Mesothelial cell of epicardium (in vitro differentiated cells): ENCODE results near the gene TRUB1. TPM values are rescaled to one million over a fixed set of nuclear protein-coding genes. Genes with fewer than 3 reads are reported as not detected.
A peak's percentile ranks its signal among the peaks of the same experiment; 100 is the strongest.

Source experiments
- DNase-seq, 2 experiments: peaks; one replicate each; pipeline ENCODE4 v3.0.0; 2021; ENCODE audit warnings: low spot score in 2 of 2; ENCODE audit not compliant: unreplicated experiment in 2 of 2
- H3K27ac Mint-ChIP-seq: 2 replicates; pipeline ENCODE4 v1.8.0; 2021; ENCODE audit warnings: mixed read lengths
- H3K27me3 Mint-ChIP-seq: 2 replicates; pipeline ENCODE4 v1.8.0; 2021; ENCODE audit warnings: low read depth, mixed read lengths
- H3K36me3 Mint-ChIP-seq: 2 replicates; pipeline ENCODE4 v1.8.0; 2021; ENCODE audit warnings: mixed read lengths
- H3K4me1 Mint-ChIP-seq: 2 replicates; pipeline ENCODE4 v1.8.0; 2021; ENCODE audit warnings: mixed read lengths
- H3K4me3 Mint-ChIP-seq: 2 replicates; pipeline ENCODE4 v1.8.0; 2021; ENCODE audit warnings: mild to moderate bottlenecking, moderate library complexity, mixed read lengths
- H3K9me3 Mint-ChIP-seq: 2 replicates; pipeline ENCODE4 v1.8.0; 2021; ENCODE audit warnings: mixed read lengths
- total RNA-seq: library from RNA; stranded (reverse); gene quantifications from 3 replicates; pipeline ENCODE4 v1.2.1, GENCODE V29; 2021
- TF ChIP-seq, protein P1 (sequence below): fragments of 200-600 bp; sonication (generic); IDR thresholded peaks from one replicate; pipeline ENCODE4 v1.5.0; 2021; ENCODE audit warnings: antibody characterized with exemption; ENCODE audit not compliant: unreplicated experiment

Gene TRUB1
- total RNA-seq, 1 donor from 2014 or later: 23.6 TPM

DNA sequence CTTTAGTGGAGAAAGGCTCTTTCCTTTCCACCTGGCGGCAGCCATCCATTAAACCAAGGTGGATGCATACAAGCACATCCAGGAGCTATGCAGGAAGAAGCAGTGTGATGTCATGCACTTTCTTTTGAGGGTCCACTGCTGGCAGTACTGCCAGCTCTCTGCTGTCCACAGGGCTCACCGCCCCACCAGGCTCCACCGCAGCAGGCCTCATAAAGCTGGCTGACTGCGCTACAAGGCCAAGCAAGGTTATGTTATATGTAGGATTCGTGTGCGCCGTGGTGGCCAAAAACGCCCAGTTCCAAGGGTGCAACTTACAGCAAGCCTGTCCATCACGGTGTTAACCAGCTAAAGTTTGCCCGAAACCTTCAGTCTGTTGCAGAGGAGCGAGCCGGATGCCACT lies 37.3 kb upstream of the TRUB1 start:
- H3K4me1 Mint-ChIP-seq: peaks cover 30% of the 10 kb centered on the region
- DNase-seq: no peak
- TF ChIP-seq, protein P1, sequence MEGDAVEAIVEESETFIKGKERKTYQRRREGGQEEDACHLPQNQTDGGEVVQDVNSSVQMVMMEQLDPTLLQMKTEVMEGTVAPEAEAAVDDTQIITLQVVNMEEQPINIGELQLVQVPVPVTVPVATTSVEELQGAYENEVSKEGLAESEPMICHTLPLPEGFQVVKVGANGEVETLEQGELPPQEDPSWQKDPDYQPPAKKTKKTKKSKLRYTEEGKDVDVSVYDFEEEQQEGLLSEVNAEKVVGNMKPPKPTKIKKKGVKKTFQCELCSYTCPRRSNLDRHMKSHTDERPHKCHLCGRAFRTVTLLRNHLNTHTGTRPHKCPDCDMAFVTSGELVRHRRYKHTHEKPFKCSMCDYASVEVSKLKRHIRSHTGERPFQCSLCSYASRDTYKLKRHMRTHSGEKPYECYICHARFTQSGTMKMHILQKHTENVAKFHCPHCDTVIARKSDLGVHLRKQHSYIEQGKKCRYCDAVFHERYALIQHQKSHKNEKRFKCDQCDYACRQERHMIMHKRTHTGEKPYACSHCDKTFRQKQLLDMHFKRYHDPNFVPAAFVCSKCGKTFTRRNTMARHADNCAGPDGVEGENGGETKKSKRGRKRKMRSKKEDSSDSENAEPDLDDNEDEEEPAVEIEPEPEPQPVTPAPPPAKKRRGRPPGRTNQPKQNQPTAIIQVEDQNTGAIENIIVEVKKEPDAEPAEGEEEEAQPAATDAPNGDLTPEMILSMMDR: no peak
- no peaks in the 10 kb centered on the region for H3K36me3 Mint-ChIP-seq
- H3K9me3 Mint-ChIP-seq: no peaks in the 10 kb centered on the region
- no peaks in the 10 kb centered on the region for H3K27me3 Mint-ChIP-seq
- H3K4me3 Mint-ChIP-seq: no peak overlapping the region
- H3K27ac Mint-ChIP-seq: no peak overlapping the region

GRCh38 chr10:114902151-114902550 lies 35.8 kb upstream of the TRUB1 start:
- no peaks in the 10 kb centered on the region for H3K36me3 Mint-ChIP-seq
- H3K27me3 Mint-ChIP-seq: no peaks in the 10 kb centered on the region
- no peak overlapping the region for H3K4me3 Mint-ChIP-seq
- H3K4me1 Mint-ChIP-seq: peaks cover 42% of the 10 kb centered on the region
- no peaks in the 10 kb centered on the region for H3K9me3 Mint-ChIP-seq
- no peak for DNase-seq
- TF ChIP-seq, protein P1: no peak
- peak overlapping the region; percentile 84 for H3K27ac Mint-ChIP-seq

DNA sequence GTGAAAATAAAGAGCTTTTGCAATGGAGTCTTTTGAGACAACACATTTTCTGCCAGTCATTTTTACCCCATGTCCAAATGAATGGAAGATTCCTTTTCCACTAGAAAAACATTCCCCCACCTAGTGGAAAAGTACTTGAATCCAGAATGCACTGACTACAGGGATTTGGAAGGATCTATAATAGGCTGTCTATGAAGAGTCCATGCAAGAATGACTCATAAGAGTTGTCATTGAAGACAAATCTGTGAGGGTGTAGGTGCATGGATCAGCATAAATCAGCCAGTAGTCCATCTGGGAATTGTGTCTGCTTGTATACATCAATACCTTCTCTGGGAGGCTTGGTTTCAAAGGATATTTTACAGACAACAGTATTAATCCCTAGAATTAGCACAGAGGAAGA lies 32.5 kb upstream of the TRUB1 start:
- TF ChIP-seq, protein P1: no peak
- Mint-ChIP-seq H3K4me3 (no peak overlapping the region), H3K27ac (peak overlapping the region; percentile 61), H3K4me1 (peaks cover 52% of the 10 kb centered on the region), H3K36me3 (no peaks in the 10 kb centered on the region), H3K9me3 (peaks cover 4% of the 10 kb centered on the region), H3K27me3 (no peaks in the 10 kb centered on the region)
- DNase-seq: no peak

GRCh38 chr10:114906981-114907380 lies 31.0 kb upstream of the TRUB1 start:
- H3K27ac Mint-ChIP-seq: no peak overlapping the region
- no peak for DNase-seq
- peaks cover 53% of the 10 kb centered on the region for H3K4me1 Mint-ChIP-seq
- H3K9me3 Mint-ChIP-seq: peaks cover 4% of the 10 kb centered on the region
- TF ChIP-seq, protein P1: no peak
- H3K27me3 Mint-ChIP-seq: no peaks in the 10 kb centered on the region
- no peaks in the 10 kb centered on the region for H3K36me3 Mint-ChIP-seq
- H3K4me3 Mint-ChIP-seq: no peak overlapping the region

GRCh38 chr10:114908896-114909295 lies 29.1 kb upstream of the TRUB1 start:
- TF ChIP-seq, protein P1: no peak
- no peaks in the 10 kb centered on the region for H3K27me3 Mint-ChIP-seq
- H3K4me3 Mint-ChIP-seq: no peak overlapping the region
- H3K36me3 Mint-ChIP-seq: no peaks in the 10 kb centered on the region
- no peak overlapping the region for H3K27ac Mint-ChIP-seq
- DNase-seq: no peak
- H3K9me3 Mint-ChIP-seq: peaks cover 4% of the 10 kb centered on the region
- H3K4me1 Mint-ChIP-seq: peaks cover 52% of the 10 kb centered on the region
